ENCODE data around the gene WRAP53. TPM values are rescaled to one million over a fixed set of nuclear protein-coding genes. Genes with fewer than 3 reads are reported as not detected.

Gene WRAP53
- polyA plus RNA-seq, 1 of the 3 experiments (the other 2 are of a cell fraction): 8.6 TPM

DNA sequence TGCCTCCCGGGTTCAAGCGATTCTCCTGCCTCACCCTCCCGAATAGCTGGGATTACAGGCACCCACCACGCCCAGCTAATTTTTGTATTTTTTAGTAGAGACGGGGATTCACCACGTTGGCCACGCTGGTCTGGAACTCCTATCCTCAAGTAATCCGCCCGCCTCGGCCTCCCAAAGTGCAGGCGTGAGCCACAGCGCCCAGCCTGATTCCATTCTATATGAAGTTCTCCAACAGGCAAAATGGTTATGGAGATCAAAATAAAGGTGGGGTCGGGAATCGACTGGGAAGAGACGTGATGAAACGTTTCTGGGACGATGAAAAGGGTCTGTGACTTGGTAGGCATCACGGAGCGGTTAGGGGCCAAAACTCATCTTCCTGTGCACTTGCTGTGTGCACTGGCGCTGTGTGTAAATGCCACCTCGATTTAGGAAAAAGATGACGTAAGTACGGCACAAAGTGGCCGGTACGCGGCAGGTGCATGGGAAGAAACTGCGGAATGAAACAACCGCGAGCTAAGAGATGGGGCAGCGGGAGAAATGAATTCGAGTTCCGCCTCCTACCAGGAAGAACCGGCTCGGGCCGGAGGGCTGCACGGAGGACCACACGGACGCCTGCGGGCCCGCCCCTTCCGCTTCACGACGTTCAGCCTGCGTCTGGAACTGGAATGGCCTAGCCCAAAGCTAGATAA is 2.6 kb upstream of the WRAP53 start (continued):
- TF ChIP-seq, protein P1, sequence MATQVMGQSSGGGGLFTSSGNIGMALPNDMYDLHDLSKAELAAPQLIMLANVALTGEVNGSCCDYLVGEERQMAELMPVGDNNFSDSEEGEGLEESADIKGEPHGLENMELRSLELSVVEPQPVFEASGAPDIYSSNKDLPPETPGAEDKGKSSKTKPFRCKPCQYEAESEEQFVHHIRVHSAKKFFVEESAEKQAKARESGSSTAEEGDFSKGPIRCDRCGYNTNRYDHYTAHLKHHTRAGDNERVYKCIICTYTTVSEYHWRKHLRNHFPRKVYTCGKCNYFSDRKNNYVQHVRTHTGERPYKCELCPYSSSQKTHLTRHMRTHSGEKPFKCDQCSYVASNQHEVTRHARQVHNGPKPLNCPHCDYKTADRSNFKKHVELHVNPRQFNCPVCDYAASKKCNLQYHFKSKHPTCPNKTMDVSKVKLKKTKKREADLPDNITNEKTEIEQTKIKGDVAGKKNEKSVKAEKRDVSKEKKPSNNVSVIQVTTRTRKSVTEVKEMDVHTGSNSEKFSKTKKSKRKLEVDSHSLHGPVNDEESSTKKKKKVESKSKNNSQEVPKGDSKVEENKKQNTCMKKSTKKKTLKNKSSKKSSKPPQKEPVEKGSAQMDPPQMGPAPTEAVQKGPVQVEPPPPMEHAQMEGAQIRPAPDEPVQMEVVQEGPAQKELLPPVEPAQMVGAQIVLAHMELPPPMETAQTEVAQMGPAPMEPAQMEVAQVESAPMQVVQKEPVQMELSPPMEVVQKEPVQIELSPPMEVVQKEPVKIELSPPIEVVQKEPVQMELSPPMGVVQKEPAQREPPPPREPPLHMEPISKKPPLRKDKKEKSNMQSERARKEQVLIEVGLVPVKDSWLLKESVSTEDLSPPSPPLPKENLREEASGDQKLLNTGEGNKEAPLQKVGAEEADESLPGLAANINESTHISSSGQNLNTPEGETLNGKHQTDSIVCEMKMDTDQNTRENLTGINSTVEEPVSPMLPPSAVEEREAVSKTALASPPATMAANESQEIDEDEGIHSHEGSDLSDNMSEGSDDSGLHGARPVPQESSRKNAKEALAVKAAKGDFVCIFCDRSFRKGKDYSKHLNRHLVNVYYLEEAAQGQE (IDR thresholded peaks at IDR 0.05; ENCODE audit: low read depth, low read length): peak; percentile 74; the same call in 1 of the 2 replicates
- TF ChIP-seq RAD21 (IDR thresholded peaks at IDR 0.05; ENCODE audit: low read length) (no peak), RCOR1 (IDR thresholded peaks at IDR 0.05; ENCODE audit: low read length) (no peak; the same call in 1 of the 2 replicates), FOXM1 (IDR thresholded peaks at IDR 0.05; ENCODE audit: low read depth) (no peak), TCF12 (IDR thresholded peaks at IDR 0.05) (no peak), POLR2AphosphoS5 (IDR thresholded peaks at IDR 0.05; ENCODE audit: low read depth, low read length) (peak; percentile 86), EZH2phosphoT487 (IDR thresholded peaks at IDR 0.05; ENCODE audit: borderline replicate concordance, low read depth) (no peak), SIN3A (IDR thresholded peaks at IDR 0.05; ENCODE audit: borderline replicate concordance, low read depth, low read length) (peak; percentile 85; the same call in 1 of the 2 replicates), EP300 (IDR thresholded peaks at IDR 0.05; ENCODE audit: borderline replicate concordance in 1 of 2, low read depth in 1 of 2, low read length in 1 of 2) (no peak), RXRA (IDR thresholded peaks at IDR 0.05; ENCODE audit: borderline replicate concordance, low read depth) (no peak), CHD2 (IDR thresholded peaks at IDR 0.05; ENCODE audit: low read length, partially characterized antibody) (peak; percentile 68)
- TF ChIP-seq, protein P2, sequence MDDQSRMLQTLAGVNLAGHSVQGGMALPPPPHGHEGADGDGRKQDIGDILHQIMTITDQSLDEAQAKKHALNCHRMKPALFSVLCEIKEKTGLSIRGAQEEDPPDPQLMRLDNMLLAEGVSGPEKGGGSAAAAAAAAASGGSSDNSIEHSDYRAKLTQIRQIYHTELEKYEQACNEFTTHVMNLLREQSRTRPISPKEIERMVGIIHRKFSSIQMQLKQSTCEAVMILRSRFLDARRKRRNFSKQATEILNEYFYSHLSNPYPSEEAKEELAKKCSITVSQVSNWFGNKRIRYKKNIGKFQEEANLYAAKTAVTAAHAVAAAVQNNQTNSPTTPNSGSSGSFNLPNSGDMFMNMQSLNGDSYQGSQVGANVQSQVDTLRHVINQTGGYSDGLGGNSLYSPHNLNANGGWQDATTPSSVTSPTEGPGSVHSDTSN (IDR thresholded peaks at IDR 0.05): peak; percentile 26; the same call in 1 of the 2 replicates
- TF ChIP-seq, protein P3, sequence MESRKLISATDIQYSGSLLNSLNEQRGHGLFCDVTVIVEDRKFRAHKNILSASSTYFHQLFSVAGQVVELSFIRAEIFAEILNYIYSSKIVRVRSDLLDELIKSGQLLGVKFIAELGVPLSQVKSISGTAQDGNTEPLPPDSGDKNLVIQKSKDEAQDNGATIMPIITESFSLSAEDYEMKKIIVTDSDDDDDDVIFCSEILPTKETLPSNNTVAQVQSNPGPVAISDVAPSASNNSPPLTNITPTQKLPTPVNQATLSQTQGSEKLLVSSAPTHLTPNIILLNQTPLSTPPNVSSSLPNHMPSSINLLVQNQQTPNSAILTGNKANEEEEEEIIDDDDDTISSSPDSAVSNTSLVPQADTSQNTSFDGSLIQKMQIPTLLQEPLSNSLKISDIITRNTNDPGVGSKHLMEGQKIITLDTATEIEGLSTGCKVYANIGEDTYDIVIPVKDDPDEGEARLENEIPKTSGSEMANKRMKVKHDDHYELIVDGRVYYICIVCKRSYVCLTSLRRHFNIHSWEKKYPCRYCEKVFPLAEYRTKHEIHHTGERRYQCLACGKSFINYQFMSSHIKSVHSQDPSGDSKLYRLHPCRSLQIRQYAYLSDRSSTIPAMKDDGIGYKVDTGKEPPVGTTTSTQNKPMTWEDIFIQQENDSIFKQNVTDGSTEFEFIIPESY (IDR thresholded peaks at IDR 0.05; ENCODE audit: borderline replicate concordance, low read depth): no peak; the same call in 1 of the 2 replicates
- TF ChIP-seq, protein P4, sequence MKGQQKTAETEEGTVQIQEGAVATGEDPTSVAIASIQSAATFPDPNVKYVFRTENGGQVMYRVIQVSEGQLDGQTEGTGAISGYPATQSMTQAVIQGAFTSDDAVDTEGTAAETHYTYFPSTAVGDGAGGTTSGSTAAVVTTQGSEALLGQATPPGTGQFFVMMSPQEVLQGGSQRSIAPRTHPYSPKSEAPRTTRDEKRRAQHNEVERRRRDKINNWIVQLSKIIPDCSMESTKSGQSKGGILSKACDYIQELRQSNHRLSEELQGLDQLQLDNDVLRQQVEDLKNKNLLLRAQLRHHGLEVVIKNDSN (IDR thresholded peaks at IDR 0.05; ENCODE audit: borderline replicate concordance, low read depth): no peak
